Progenitor cell of endocrine pancreas (in vitro differentiated cells): ENCODE measurements around the gene OVOL2. TPM values are rescaled to one million over a fixed set of nuclear protein-coding genes. Genes with fewer than 3 reads are reported as not detected.

Source experiments
- DNase-seq: peaks from one replicate; pipeline ENCODE4 v3.0.0; 2021; ENCODE audit warnings: low spot score; ENCODE audit not compliant: unreplicated experiment
- H3K27ac Mint-ChIP-seq: 2 replicates; pipeline ENCODE4 v1.8.0; 2021; ENCODE audit warnings: mild to moderate bottlenecking, moderate library complexity, mixed read lengths
- H3K27me3 Mint-ChIP-seq: 2 replicates; pipeline ENCODE4 v1.8.0; 2021; ENCODE audit warnings: mixed read lengths
- H3K36me3 Mint-ChIP-seq: 2 replicates; pipeline ENCODE4 v1.8.0; 2022; ENCODE audit warnings: mixed read lengths; ENCODE audit not compliant: insufficient read depth
- H3K4me1 Mint-ChIP-seq: 2 replicates; pipeline ENCODE4 v1.8.0; 2021; ENCODE audit warnings: low read depth, mixed read lengths
- H3K4me3 Mint-ChIP-seq: 2 replicates; pipeline ENCODE4 v1.8.0; 2021; ENCODE audit warnings: low read depth, mild to moderate bottlenecking, moderate library complexity, mixed read lengths
- H3K9me3 Mint-ChIP-seq: 2 replicates; pipeline ENCODE4 v1.8.0; 2021; ENCODE audit warnings: low read depth, mixed read lengths
- total RNA-seq: library from RNA; stranded (reverse); gene quantifications from 2 replicates; pipeline ENCODE4 v1.2.1, GENCODE V29; 2021
- TF ChIP-seq, protein P1 (sequence below): fragments of 200-600 bp; sonication (generic); IDR thresholded peaks from one replicate; pipeline ENCODE4 v1.5.0; 2021; ENCODE audit warnings: antibody characterized with exemption, mild to moderate bottlenecking; ENCODE audit not compliant: unreplicated experiment

Gene OVOL2
- total RNA-seq, 1 donor from 2014 or later, result 5.9 TPM

DNA sequence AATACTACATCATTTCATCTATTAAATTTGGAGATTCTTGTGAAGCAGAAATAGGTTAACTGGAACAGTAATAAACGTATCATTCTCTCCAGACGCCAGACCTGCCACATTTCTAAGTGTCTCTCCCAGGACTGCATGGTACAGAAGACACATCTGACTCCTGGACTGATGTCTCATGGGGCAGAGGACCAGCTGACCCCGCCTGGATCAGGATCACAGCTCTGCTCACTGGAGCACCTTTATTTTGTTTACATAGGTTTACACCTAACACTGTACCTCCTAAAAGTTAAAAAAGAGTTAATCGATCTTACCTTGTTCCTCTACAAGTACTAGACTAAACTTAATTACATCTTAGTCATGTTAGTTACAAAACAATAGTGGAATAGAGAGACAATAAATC is 11.2 kb downstream of the OVOL2 start:
- TF ChIP-seq, protein P1, sequence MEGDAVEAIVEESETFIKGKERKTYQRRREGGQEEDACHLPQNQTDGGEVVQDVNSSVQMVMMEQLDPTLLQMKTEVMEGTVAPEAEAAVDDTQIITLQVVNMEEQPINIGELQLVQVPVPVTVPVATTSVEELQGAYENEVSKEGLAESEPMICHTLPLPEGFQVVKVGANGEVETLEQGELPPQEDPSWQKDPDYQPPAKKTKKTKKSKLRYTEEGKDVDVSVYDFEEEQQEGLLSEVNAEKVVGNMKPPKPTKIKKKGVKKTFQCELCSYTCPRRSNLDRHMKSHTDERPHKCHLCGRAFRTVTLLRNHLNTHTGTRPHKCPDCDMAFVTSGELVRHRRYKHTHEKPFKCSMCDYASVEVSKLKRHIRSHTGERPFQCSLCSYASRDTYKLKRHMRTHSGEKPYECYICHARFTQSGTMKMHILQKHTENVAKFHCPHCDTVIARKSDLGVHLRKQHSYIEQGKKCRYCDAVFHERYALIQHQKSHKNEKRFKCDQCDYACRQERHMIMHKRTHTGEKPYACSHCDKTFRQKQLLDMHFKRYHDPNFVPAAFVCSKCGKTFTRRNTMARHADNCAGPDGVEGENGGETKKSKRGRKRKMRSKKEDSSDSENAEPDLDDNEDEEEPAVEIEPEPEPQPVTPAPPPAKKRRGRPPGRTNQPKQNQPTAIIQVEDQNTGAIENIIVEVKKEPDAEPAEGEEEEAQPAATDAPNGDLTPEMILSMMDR, result no peak
- no peaks in the 10 kb centered on the region for H3K9me3 Mint-ChIP-seq
- no peak overlapping the region for H3K27ac Mint-ChIP-seq
- H3K4me3 Mint-ChIP-seq, result no peak overlapping the region
- no peak for DNase-seq
- no peaks in the 10 kb centered on the region for H3K27me3 Mint-ChIP-seq
- H3K4me1 Mint-ChIP-seq, result no peaks in the 10 kb centered on the region
- peaks cover 3% of the 10 kb centered on the region for H3K36me3 Mint-ChIP-seq

DNA sequence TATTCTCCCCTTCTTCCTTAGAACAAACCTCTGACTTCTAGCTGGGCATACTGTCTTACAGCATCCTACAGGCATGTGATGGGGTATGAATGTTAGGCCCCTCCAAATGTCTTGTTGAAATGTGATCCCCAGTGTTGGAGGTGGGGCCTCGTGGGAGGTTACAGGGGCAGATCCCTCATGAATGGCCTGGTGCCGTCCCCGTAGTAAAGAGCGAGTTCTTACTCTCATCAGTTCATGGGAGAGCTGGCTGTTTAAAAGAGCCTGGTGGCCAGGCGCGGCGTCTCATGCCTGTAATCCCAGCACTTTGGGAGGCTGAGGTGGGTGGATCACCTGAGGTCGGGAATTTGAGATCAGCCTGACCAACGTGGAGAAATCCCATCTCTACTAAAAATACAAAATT is 15.5 kb downstream of the OVOL2 start:
- Mint-ChIP-seq H3K4me1 (no peaks in the 10 kb centered on the region), H3K27ac (no peak overlapping the region), H3K4me3 (no peak overlapping the region), H3K9me3 (no peaks in the 10 kb centered on the region), H3K27me3 (no peaks in the 10 kb centered on the region), H3K36me3 (peaks cover 3% of the 10 kb centered on the region)
- TF ChIP-seq, protein P1, result no peak
- DNase-seq, result no peak

DNA sequence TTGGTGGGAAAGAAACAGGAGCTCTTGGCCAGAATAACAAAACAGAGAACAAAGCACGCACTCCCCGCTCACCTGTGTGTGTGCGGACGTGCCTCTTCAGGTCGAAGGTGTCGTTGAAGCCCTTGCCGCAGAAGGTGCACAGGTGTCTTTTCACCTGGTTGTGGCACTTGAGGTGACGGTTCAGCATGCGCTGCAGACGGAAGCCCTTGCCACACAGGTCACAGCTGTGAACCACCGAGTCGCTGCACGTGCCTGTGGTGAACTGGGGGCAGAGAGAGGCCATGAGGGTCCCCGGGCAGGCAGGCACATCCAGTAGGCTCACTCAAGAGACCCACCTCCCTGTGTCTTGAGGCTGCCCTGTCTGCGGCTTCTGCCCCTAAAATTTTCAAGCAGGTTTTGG is 16.3 kb downstream of the OVOL2 start:
- no peak for DNase-seq
- Mint-ChIP-seq H3K27me3 (no peaks in the 10 kb centered on the region), H3K27ac (no peak overlapping the region), H3K9me3 (no peaks in the 10 kb centered on the region), H3K4me1 (no peaks in the 10 kb centered on the region), H3K36me3 (peaks cover 3% of the 10 kb centered on the region), H3K4me3 (no peak overlapping the region)
- TF ChIP-seq, protein P1, result no peak

DNA sequence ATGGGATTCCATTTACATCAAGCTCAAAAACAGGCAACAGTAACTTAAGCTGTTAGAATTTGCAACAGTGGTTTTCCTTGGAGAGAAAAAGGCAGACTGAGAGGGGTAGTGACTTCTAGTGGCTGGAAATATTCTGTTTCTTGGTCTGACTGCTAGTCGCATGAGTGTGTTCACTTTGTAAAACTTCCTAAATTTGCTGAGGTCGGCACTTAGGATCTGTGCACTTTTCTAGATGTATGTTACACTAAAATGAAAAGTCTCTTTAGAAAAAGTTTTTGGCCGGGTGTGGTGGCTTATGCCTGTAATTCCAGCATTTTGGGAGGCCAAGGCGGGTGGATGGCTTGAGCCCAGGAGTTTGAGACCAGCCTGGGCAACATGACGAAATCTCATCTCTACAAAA is 18.7 kb downstream of the OVOL2 start:
- Mint-ChIP-seq H3K27me3 (no peaks in the 10 kb centered on the region), H3K4me3 (no peak overlapping the region), H3K4me1 (peaks cover 5% of the 10 kb centered on the region), H3K9me3 (no peaks in the 10 kb centered on the region), H3K36me3 (peaks cover 3% of the 10 kb centered on the region), H3K27ac (peak overlapping the region; percentile 73)
- TF ChIP-seq, protein P1, result no peak
- DNase-seq, result no peak

DNA sequence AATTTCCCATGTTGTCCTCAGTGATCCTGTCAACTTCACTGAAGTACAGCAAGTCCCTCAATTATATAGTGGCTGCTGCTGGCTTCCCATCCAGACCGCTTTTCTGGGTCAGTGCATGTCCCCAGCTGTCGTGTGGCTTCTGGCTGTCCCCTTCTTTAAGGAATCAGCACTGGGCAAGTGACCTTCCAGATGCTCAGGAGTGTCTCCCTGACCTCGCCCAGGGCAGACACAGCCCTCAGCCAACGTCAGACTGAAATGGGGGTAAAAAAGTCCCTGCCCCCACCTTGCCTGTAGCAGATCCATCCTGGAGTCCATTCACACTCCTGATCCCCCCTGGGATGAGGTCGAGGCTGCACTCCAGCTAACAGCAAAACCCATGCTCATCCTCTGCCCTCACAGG is 23.7 kb downstream of the OVOL2 start:
- H3K27ac Mint-ChIP-seq, result no peak overlapping the region
- no peak for DNase-seq

More for the DNA sequence above, 23.7 kb downstream of the OVOL2 start:
- Mint-ChIP-seq H3K36me3 (no peaks in the 10 kb centered on the region), H3K9me3 (no peaks in the 10 kb centered on the region), H3K4me1 (peaks cover 19% of the 10 kb centered on the region), H3K27me3 (no peaks in the 10 kb centered on the region), H3K4me3 (no peak overlapping the region)
- TF ChIP-seq, protein P1, result no peak
